GM13977 (cell line): ENCODE data around the gene XAB2.

Experiments used
- DNase-seq: peaks from one replicate; pipeline ENCODE4 v3.0.0; 2012; ENCODE audit warnings: low spot score
- CTCF ChIP-seq: IDR thresholded peaks from 2 replicates; pipeline ENCODE4 v1.5.1; 2012; ENCODE audit warnings: mild to moderate bottlenecking, control low read depth; ENCODE audit not compliant: insufficient read depth; ENCODE audit errors: extremely low read depth, missing control alignments
- in situ Hi-C: fragments of 300-500 bp; cut with MboI; formaldehyde crosslinking; loops from one replicate; pipeline ENCODE4 v1.12.0; 2022; ENCODE audit warnings: low sequenced_read_pairs, low pct_unique_long_range_greater_than_20kb, mixed read lengths, inconsistent platforms; ENCODE audit not compliant: unreplicated experiment

Gene XAB2

GRCh38 chr19:7619671-7620441 is 9.5 kb downstream of the XAB2 start:
- no peak for TF ChIP-seq CTCF
- no peak for DNase-seq
- in situ Hi-C loops: no loop called here

GRCh38 chr19:7618771-7619510 is 10.4 kb downstream of the XAB2 start:
- no peak for DNase-seq
- in situ Hi-C loops: no loop called here

DNA sequence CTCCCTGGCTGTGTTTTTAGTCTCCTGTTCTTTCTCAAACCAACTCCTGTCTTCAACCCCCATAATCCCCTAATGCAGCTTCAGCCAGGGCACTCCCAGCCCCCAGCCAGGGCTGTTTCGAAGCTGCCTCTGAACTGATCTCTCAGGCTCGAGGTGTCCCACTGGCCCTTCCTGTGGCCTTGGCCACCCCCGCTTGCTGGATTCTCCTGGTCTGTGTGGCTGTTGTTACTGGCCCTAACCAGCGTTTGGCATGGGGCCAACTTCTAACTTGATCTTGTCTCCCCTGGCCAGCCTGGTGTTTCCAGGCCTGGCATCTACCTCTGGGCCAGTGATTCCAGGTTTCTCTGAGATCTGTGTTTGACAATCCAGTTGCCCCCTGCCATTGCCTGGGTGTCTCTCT is 11.0 kb downstream of the XAB2 start:
- in situ Hi-C loops: no loop called here
- DNase-seq: no peak
- TF ChIP-seq CTCF: no peak

More at GRCh38 chr19:7618771-7619510, 10.4 kb downstream of the XAB2 start:
- no peak for TF ChIP-seq CTCF

DNA sequence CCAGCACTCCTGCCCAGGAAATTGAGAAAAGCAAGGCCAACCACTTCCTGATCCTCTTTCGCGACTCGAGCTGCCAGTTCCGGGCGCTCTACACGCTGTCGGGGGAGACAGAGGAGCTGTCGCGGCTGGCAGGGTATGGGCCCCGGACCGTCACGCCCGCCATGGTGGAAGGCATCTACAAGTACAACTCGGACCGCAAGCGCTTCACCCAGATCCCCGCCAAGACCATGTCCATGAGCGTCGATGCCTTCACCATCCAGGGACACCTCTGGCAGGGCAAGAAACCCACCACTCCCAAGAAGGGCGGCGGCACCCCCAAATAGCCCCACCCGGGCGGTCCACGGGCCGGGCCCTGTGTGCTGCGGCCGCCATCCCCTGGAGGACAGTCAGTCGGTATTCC is 11.6 kb downstream of the XAB2 start:
- no peak for DNase-seq
- in situ Hi-C loops: no loop called here
- no peak for TF ChIP-seq CTCF

GRCh38 chr19:7617172-7617571 is 12.2 kb downstream of the XAB2 start:
- in situ Hi-C loops: no loop called here
- DNase-seq: no peak
- no peak for TF ChIP-seq CTCF

- no peak for DNase-seq
- in situ Hi-C loops: no loop called here
- TF ChIP-seq CTCF: no peak
These were observed 14.2 kb downstream of the XAB2 start for GRCh38 chr19:7614859-7615741.
